A549 treated with Hydrocortisone at 1 μM for 4 hours (cell line): Measurements from ENCODE around the gene IGSF21. TPM values are rescaled to one million over a fixed set of nuclear protein-coding genes. Genes with fewer than 3 reads are reported as not detected.

Experiments
- total RNA-seq: library from RNA; stranded (reverse); fragments of 200-300 nt; extraction: Qiagen RNA extraction; gene quantifications from 5 replicates; pipeline ENCODE4 v1.2.3, GENCODE V29; 2022

The IGSF21 gene
- not detected in 5 replicates for total RNA-seq

GRCh38 chr1:18107369-18108298, at the start of gene IGSF21:
Gene IGSF21 (plus strand): TSS chr1:18107798. CDS start chr1:18108129, 331 bp downstream.

